A673 (cell line): ENCODE results near the gene CLEC7A. TPM values are rescaled to one million over a fixed set of nuclear protein-coding genes. Genes with fewer than 3 reads are reported as not detected.

Source experiments
- BruUV-seq: library from RNA; stranded (reverse); fragments of 400-500 nt; replicated peaks from 2 replicates; lab custom pipeline; 2021; lab: Mats Ljungman, UMichigan
- CTCF ChIA-PET: fragments of 300-600 bp; sonication (Branson Sonifier 250); formaldehyde crosslinking; loops from one replicate; lab custom pipeline; 2022; ENCODE audit warnings: antibody characterized with exemption; lab: Charles Lee
- POLR2A ChIA-PET: fragments of 300-600 bp; sonication (Branson Sonifier 250); formaldehyde crosslinking; loops from one replicate; lab custom pipeline; 2022; ENCODE audit warnings: antibody characterized with exemption; ENCODE audit not compliant: low non-redundant PET; lab: Charles Lee
- DNase-seq: peaks from one replicate; pipeline ENCODE4 v3.0.0-alpha.2; 2015; ENCODE audit warnings: low spot score
- H3K27ac ChIP-seq: fragments of 200-600 bp; sonication (generic); 2 replicates; pipeline ENCODE4 v1.5.1; 2016; ENCODE audit warnings: mixed run types, low read depth, mild to moderate bottlenecking, mixed read lengths, antibody characterized with exemption, low read length; ENCODE audit not compliant: poor library complexity, severe bottlenecking
- H3K27me3 ChIP-seq: fragments of 200-600 bp; sonication (generic); replicated peaks from 2 replicates; pipeline ENCODE4 v1.6.1; 2017; ENCODE audit warnings: mixed run types, low read depth, mild to moderate bottlenecking, mixed read lengths, antibody characterized with exemption, low read length; ENCODE audit not compliant: insufficient read depth, poor library complexity
- H3K36me3 ChIP-seq: fragments of 200-600 bp; sonication (generic); 2 replicates; pipeline ENCODE4 v1.6.1; 2016; ENCODE audit warnings: mixed run types, mild to moderate bottlenecking, mixed read lengths, antibody characterized with exemption, low read length; ENCODE audit not compliant: insufficient read depth, poor library complexity, severe bottlenecking
- H3K4me1 ChIP-seq: fragments of 200-600 bp; sonication (generic); 2 replicates; pipeline ENCODE4 v1.6.1; 2017; ENCODE audit warnings: mixed run types, mild to moderate bottlenecking, mixed read lengths, antibody characterized with exemption, low read length; ENCODE audit not compliant: insufficient read depth, poor library complexity, severe bottlenecking
- H3K4me3 ChIP-seq: fragments of 200-600 bp; sonication (generic); 2 replicates; pipeline ENCODE4 v1.5.1; 2016; ENCODE audit warnings: low read depth, mixed run types, mild to moderate bottlenecking, mixed read lengths, low read length; ENCODE audit not compliant: poor library complexity, severe bottlenecking
- H3K9me3 ChIP-seq: fragments of 200-600 bp; sonication (generic); 2 replicates; pipeline ENCODE4 v1.6.1; 2016; ENCODE audit warnings: mixed run types, low read depth, mild to moderate bottlenecking, mixed read lengths, antibody characterized with exemption, low read length; ENCODE audit not compliant: poor library complexity, severe bottlenecking
- CTCF ChIP-seq: fragments of 300-800, 200-600 bp; sonication (generic); conservative IDR thresholded peaks from 2 replicates; pipeline ENCODE4 v1.5.1; 2017; ENCODE audit warnings: low read depth, mild to moderate bottlenecking, antibody characterized with exemption, low read length, moderate library complexity, mixed read lengths
- EZH2 ChIP-seq: fragments of 200-600 bp; sonication (generic); IDR thresholded peaks from 2 replicates; pipeline ENCODE4 v1.6.1; 2017; ENCODE audit warnings: borderline replicate concordance, low read depth, mild to moderate bottlenecking, mixed read lengths, antibody characterized with exemption, low read length; ENCODE audit not compliant: poor library complexity, severe bottlenecking
- intact Hi-C: fragments of 100-400 bp; cut with micrococcal nuclease; formaldehyde crosslinking; loops from one replicate; pipeline ENCODE4 v1.10.0; 2022; ENCODE audit not compliant: unreplicated experiment
- total RNA-seq: library from RNA; stranded (reverse); gene quantifications from 2 replicates; pipeline ENCODE4 v1.2.3, GENCODE V29; 2021

The CLEC7A gene
- total RNA-seq, 1 experiment from 2014 or later = 0.28 TPM

- TF ChIP-seq CTCF = no peak
- TF ChIP-seq EZH2 = no peak
- H3K27me3 ChIP-seq = no peaks in the 10 kb centered on the region
- no peak overlapping the region for H3K4me3 ChIP-seq
- no peaks in the 10 kb centered on the region for H3K4me1 ChIP-seq
- DNase-seq = no peak
- ChIA-PET CTCF (no interaction called here), POLR2A (no interaction called here)
- no TSS peak for BruUV-seq
- intact Hi-C loops = no loop called here
- H3K36me3 ChIP-seq = no peaks in the 10 kb centered on the region
- H3K27ac ChIP-seq = no peak overlapping the region
- H3K9me3 ChIP-seq = no peaks in the 10 kb centered on the region
These were observed 35.4 kb upstream of the CLEC7A start for GRCh38 chr12:10165421-10165820.

- H3K27me3 ChIP-seq = no peaks in the 10 kb centered on the region
- no TSS peak for BruUV-seq
- CTCF ChIA-PET = no interaction called here
- H3K4me3 ChIP-seq = no peak overlapping the region
- H3K36me3 ChIP-seq = no peaks in the 10 kb centered on the region
- H3K27ac ChIP-seq = no peak overlapping the region
- no peaks in the 10 kb centered on the region for H3K4me1 ChIP-seq
- no peak for TF ChIP-seq CTCF
- TF ChIP-seq EZH2 = no peak
- POLR2A ChIA-PET = no interaction called here
- intact Hi-C loops = no loop called here
- no peak for DNase-seq
- no peaks in the 10 kb centered on the region for H3K9me3 ChIP-seq
These were observed 33.1 kb upstream of the CLEC7A start for GRCh38 chr12:10163084-10163483.

GRCh38 chr12:10160617-10161385 is 30.8 kb upstream of the CLEC7A start:
- no peak for DNase-seq
- H3K36me3 ChIP-seq = no peaks in the 10 kb centered on the region
- no peak overlapping the region for H3K27ac ChIP-seq
- ChIA-PET CTCF (interaction anchor here (0.6 kb wide), 1 partner anchor 25 kb away, joined by 5 read pairs; no protein-coding TSS in a partner anchor), POLR2A (no interaction called here)
- no peak overlapping the region for H3K4me3 ChIP-seq
- H3K27me3 ChIP-seq = no peaks in the 10 kb centered on the region
- intact Hi-C loops = no loop called here
- TF ChIP-seq EZH2 = no peak
- no peak for TF ChIP-seq CTCF
- no peaks in the 10 kb centered on the region for H3K9me3 ChIP-seq
- no peaks in the 10 kb centered on the region for H3K4me1 ChIP-seq
- BruUV-seq = no TSS peak
